ENCODE measurements around the gene ENO4.

DNA sequence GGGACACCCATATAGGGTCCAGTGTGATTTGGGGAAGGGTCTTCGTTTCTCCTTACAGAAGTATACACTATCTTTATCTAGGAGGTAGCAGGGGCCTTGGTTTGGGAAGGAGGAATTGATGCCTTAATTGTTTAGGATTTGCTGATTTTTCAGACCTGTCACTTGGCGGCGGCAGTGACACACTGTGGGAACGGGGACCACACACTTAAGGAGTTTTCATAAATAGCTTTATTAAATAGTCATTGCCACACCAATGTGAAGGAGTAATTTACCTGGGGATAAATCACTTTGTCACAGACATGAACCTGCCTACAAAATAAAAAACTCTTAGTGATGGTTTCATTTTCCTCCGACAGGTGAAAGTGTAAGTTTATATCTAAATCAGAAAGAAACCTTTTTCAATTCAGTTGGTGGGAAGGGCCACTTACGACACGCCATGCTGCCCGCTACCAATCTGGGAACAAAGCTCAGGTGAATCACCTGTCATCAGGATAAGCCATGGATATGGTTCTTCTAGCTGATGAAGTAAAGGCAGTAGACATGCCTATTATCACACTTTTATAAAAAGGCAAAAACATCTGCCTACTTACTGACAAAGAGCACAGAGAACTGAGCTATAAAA lies 12.3 kb upstream of the ENO4 start:
- TF ChIP-seq, protein P1, sequence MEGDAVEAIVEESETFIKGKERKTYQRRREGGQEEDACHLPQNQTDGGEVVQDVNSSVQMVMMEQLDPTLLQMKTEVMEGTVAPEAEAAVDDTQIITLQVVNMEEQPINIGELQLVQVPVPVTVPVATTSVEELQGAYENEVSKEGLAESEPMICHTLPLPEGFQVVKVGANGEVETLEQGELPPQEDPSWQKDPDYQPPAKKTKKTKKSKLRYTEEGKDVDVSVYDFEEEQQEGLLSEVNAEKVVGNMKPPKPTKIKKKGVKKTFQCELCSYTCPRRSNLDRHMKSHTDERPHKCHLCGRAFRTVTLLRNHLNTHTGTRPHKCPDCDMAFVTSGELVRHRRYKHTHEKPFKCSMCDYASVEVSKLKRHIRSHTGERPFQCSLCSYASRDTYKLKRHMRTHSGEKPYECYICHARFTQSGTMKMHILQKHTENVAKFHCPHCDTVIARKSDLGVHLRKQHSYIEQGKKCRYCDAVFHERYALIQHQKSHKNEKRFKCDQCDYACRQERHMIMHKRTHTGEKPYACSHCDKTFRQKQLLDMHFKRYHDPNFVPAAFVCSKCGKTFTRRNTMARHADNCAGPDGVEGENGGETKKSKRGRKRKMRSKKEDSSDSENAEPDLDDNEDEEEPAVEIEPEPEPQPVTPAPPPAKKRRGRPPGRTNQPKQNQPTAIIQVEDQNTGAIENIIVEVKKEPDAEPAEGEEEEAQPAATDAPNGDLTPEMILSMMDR (IDR thresholded peaks at IDR 0.05; ENCODE audit: low read depth, low read length), result no peak
- TF ChIP-seq POLR2A (IDR thresholded peaks at IDR 0.05; ENCODE audit: extremely low read depth, insufficient read length), result no peak
